Liver (tissue), 3 donors: ENCODE measurements around the gene CFAP157.

Experiments
- CTCF ChIP-seq: fragments of 150-350 bp; IDR thresholded peaks from 2 replicates; pipeline ENCODE4 v1.5.1; 2017; ENCODE audit warnings: improper control_type of control experiment, low read depth, low read length; ENCODE audit not compliant: missing input control
- FOXA1 ChIP-seq: IDR thresholded peaks from 2 replicates; pipeline ENCODE4 v1.6.1; 2016; ENCODE audit warnings: antibody characterized with exemption
- GABPA ChIP-seq, 2 donors: IDR thresholded peaks in 1 of 2; conservative IDR thresholded peaks in 1 of 2; 2 replicates each; pipeline ENCODE4 v1.6.1; 2016; ENCODE audit warnings: antibody characterized with exemption in 2 of 2, mild to moderate bottlenecking in 1 of 2, moderate library complexity in 1 of 2
- HNF4A ChIP-seq, 2 donors: conservative IDR thresholded peaks; 2 replicates each; pipeline ENCODE4 v1.6.1; 2016; ENCODE audit warnings: antibody characterized with exemption in 2 of 2, mild to moderate bottlenecking in 2 of 2
- JUND ChIP-seq, 2 donors: IDR thresholded peaks; 2 replicates each; pipeline ENCODE4 v1.6.1; 2016; ENCODE audit warnings: antibody characterized with exemption in 2 of 2
- MAX ChIP-seq: IDR thresholded peaks from 2 replicates; pipeline ENCODE4 v1.6.1; 2016; ENCODE audit warnings: antibody characterized with exemption
- RAD21 ChIP-seq, 2 donors: IDR thresholded peaks; 2 replicates each; pipeline ENCODE4 v1.6.1; 2016; ENCODE audit warnings: antibody characterized with exemption in 2 of 2, mild to moderate bottlenecking in 2 of 2
- SP1 ChIP-seq: IDR thresholded peaks from 2 replicates; pipeline ENCODE4 v1.6.1; 2018; ENCODE audit warnings: antibody characterized with exemption, mild to moderate bottlenecking
- TAF1 ChIP-seq: conservative IDR thresholded peaks from 2 replicates; pipeline ENCODE4 v1.6.1; 2016; ENCODE audit warnings: antibody characterized with exemption, mild to moderate bottlenecking
- YY1 ChIP-seq: IDR thresholded peaks from 2 replicates; pipeline ENCODE4 v1.6.1; 2016; ENCODE audit warnings: antibody characterized with exemption, mild to moderate bottlenecking
- TF ChIP-seq, protein P1 (sequence below): IDR thresholded peaks from 2 replicates; pipeline ENCODE4 v1.6.1; 2016; ENCODE audit warnings: antibody characterized with exemption
- TF ChIP-seq, protein P2 (sequence below): IDR thresholded peaks from 2 replicates; pipeline ENCODE4 v1.6.1; 2016; ENCODE audit warnings: antibody characterized with exemption
- donor health status: healthy.
- donor health status: healthy.

- TF ChIP-seq MAX (no peak), CTCF (no peak), RAD21 (IDR thresholded peaks at IDR 0.05) (no peak), JUND (IDR thresholded peaks at IDR 0.05) (no peak), YY1 (no peak), FOXA1 (no peak), HNF4A (conservative IDR thresholded peaks at IDR 0.05) (no peak), SP1 (no peak), GABPA (IDR thresholded peaks at IDR 0.05 in 1 of 2, conservative IDR thresholded peaks at IDR 0.05 in 1 of 2) (no peak), TAF1 (no peak)
- TF ChIP-seq, protein P1, sequence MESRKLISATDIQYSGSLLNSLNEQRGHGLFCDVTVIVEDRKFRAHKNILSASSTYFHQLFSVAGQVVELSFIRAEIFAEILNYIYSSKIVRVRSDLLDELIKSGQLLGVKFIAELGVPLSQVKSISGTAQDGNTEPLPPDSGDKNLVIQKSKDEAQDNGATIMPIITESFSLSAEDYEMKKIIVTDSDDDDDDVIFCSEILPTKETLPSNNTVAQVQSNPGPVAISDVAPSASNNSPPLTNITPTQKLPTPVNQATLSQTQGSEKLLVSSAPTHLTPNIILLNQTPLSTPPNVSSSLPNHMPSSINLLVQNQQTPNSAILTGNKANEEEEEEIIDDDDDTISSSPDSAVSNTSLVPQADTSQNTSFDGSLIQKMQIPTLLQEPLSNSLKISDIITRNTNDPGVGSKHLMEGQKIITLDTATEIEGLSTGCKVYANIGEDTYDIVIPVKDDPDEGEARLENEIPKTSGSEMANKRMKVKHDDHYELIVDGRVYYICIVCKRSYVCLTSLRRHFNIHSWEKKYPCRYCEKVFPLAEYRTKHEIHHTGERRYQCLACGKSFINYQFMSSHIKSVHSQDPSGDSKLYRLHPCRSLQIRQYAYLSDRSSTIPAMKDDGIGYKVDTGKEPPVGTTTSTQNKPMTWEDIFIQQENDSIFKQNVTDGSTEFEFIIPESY = no peak
- TF ChIP-seq, protein P2, sequence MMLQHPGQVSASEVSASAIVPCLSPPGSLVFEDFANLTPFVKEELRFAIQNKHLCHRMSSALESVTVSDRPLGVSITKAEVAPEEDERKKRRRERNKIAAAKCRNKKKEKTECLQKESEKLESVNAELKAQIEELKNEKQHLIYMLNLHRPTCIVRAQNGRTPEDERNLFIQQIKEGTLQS = no peak
Observed at GRCh38 chr9:127693697-127694096, 13.1 kb upstream of the CFAP157 start.
